M059J (cell line): Measurements from ENCODE around the gene FAM181A. TPM values are rescaled to one million over a fixed set of nuclear protein-coding genes. Genes with fewer than 3 reads are reported as not detected.

ENCODE experiments used
- DNase-seq: peaks from one replicate; pipeline ENCODE4 v3.0.0-alpha.2; 2012; ENCODE audit warnings: low read depth
- total RNA-seq: library from RNA; depleted of rRNA; stranded (reverse); fragments of >200 nt; shearing (Covaris generic); gene quantifications from 2 replicates; pipeline ENCODE4 v1.2.3, GENCODE V29; 2014

FAM181A gene
- total RNA-seq, 1 experiment from 2014 or later, result not detected

GRCh38 chr14:93950948-93951634 lies 23.9 kb downstream of the FAM181A start:
- DNase-seq, result no peak

DNA sequence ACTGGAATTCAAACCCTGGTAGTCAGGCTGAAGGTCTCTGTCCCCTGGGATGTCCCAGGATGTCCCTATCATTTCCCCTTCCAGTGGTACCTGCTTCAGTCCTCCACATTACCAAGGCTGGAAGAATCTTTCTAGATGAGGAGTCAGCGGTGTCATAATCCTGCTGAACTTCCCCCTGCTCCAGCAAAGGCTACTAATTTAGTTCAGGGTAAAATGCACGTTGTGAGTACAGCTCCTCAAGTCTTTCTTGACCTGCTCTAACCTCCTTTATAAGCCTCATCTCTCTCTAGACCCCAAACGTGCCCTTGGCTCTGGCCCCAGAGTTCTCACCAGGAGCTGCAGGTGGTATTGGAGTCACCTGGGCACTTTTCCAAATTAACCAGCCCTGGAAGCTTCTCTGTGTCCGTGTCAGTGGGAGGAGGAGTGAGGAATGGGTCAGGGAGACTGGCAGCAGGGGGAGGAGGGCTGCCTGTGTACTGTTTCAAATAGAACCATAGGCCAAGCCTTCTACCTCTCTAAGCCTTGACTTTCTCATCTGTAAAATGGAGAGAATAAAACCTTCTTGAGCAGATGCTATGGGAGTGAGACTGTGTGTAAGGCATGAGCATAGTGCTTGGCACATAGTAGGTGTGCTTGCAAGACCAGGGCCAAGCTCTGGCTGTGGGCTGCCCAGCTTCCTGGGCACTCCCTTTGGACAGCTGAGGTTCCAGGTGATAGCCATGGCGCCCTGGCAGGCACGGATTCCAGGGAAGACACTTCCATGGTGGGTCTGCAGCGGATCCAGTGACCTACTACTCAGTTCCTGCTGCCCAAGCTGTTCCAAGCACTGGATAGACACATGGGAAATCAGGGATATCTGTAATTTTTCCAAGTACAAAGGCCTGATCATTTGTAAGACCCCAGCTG lies 24.7 kb downstream of the FAM181A start:
- peak; percentile 24 for DNase-seq

GRCh38 chr14:93952829-93953228 lies 25.7 kb downstream of the FAM181A start:
- no peak for DNase-seq

DNA sequence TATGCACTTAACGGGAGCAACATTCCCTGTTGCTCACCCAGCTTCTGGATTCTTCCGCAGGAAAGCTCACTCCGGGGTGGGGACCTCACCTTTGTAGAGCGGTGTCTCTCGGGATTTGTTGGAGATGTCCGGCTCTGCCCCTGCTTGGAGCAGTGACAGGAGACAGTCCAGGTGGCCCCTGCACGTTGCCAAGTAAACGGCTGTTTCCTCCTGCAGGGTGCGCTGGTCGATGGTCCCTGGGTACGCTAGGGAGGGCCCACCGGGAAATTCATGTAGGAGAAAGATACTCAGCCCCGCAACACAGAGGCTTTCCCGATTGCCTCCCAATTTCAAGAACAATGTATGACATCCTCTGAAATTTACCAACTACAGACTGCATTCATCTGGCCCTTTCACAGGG lies 26.1 kb downstream of the FAM181A start:
- DNase-seq, result no peak

GRCh38 chr14:93953739-93954515 lies 26.8 kb downstream of the FAM181A start:
- no peak for DNase-seq

DNA sequence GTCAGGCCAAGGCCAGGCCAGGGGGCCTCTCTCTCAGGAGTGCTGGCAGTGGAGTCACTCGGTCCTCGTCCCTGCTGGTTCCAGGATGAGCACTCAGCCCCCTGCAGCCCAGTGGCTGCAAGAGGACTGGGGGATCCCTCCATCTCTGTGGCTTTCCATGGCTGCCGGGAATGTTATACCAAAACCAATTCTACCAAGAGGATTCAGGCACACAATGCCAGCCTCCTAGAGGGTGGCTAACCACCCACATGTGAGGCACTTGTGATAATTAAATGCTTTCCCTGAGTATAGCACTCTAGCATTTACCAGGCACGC lies 27.3 kb downstream of the FAM181A start:
- no peak for DNase-seq

- no peak for DNase-seq
These were observed 28.0 kb downstream of the FAM181A start for GRCh38 chr14:93954900-93955849.

GRCh38 chr14:93955850-93956481 lies 28.8 kb downstream of the FAM181A start:
- no peak for DNase-seq

DNA sequence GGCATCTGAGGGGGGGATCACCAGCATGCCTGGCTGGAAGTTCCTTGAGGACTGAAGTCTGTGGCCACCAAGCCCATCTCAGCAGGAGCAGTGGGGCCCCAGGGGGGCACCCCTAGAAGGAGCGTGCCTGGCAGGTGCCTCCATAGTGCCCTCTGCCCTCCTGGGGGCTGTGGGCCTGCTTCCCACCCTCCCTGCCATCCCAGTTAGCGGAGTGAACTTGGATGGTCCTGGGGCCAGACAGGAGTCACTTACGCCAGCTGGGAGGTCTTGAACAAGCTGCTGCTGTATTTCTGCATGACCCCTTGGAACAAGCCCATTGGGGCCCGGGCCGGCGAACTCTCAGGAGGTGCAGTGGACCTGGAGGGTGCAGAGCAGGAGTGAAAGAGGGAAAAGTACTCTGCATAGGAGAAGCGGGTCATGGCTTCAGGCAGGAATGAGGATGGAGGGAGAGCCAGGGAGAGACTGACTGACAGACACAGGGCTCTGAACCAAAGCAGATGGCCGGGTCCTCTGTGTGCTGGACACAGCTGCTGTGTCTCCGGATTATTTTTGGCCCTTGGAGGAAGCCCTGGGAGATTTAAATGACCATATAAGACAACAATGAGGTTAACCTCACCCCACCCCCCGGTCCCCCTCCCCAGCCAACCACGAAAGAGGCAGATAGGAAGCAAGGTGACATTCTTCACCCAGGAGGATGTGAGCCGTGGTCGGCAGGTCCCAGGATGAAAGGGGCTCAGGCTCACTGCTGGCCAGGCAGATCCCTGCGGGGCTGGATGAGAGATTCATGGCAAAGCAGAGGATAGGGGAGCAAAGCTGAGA lies 29.6 kb downstream of the FAM181A start:
- no peak for DNase-seq

- DNase-seq, result no peak
These were observed 30.2 kb downstream of the FAM181A start for GRCh38 chr14:93957333-93957710.

DNA sequence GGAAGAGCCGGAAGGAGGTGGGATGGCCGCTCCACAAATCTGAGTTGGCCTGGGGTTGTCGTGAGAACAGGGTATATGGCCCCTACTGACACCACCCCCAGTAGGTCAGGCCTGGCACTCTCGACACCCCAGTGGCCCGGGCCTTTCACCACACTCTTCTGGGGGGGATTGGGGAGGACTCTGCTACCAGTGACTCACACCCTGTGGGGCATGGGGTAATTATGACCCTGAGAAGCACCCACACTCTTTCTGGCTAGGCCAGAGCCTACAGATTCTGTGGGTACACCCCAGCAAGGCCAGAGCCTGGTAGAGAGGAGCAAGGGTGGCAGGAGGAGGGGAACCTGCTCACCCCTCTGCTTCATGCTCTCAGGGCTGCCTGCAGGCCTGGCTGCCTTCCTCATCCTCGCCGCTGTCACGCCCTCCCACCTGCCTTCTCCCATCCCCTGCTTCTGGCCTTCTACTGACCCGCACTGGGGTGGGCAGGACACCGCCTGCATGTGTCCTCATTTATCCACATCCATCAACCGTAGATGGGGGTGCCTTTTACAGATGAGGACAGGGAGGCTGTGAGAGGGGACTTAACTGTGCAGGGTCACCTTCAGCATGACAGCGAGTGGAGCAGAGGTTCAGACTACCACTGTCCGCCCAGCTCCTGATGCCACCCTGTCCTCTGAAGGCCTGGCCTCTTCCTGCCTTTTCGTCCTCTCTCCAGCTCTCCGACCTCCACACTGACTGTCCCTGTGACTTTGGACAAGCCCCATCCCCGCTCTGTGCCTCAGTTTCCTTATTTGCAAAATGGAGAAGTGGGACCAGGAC lies 30.8 kb downstream of the FAM181A start:
- no peak for DNase-seq

DNA sequence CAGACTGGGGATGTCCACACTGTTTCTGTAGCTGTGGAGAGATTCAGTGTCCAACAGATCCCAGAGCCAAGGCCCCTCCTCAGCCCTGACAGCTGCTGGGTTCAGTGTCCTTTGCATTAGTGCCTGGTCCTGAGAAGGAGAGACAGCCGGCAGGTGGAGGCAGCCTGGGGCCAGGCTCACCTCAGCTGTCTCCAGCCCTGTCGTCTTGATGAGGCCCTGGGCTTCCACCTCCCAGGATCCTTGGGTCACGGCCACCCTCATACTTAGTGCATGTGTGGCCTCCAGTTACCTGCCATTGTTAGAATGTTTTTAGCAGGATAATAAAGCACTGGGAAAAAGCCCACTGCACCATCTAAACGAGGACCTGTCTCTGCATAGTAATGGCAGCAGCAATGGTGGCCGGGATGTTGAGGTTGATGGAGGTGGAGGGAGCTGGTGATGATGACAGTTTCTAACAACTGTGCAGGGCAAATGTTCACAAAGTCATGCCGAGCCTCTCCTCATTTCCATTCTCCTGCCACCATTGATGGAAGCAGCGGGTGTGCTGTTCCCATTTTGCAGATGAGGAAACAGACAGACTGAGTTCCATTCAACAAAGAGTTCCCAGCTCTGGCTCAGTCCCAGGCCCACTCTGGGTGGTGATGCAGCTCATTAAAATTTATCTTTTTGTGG lies 31.6 kb downstream of the FAM181A start:
- no peak for DNase-seq

DNA sequence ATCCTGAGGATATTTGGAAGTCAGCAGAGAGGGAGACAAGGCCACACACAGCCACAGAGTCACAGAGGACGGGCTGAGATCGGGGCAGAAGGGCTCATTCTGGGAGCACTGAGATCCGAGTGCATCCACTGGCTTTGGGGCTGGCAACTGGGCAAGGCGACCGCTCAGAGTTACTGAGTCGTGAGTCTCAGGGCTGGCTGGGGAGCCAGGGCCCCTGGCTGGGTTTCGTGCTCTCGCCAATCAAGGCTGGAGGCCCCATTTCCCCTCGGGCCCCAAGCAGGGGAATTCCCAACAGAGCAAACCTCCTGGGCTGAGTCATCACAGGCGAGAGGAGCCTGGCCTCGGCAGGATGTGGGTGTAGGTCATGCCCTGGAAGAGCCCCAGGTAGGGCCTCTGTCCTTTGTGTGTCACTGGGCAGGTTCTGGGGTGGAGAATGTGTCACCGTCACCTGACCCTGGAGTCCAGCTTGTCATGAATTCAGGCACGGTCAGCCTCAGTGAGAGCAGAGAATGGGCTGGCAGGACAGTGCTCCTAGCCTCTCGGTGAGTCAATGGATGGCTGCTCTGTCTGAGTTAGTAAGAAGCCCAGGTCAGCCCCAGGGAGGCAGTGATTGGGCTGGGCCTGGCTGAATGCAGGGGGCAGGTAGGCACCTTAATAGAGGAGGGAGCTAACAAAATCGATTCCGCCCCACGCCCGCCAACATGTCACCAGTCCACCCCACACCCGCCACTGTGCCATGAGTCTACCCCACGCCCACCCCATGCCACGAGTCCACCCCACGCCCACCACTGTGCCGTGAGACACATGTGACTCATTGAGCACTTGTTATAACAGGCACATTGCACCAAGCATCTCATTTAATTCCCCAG lies 32.3 kb downstream of the FAM181A start:
- peak; percentile 97 for DNase-seq

- DNase-seq, result no peak
These were observed 32.9 kb downstream of the FAM181A start for GRCh38 chr14:93960108-93960475.

GRCh38 chr14:93960774-93961438 lies 33.8 kb downstream of the FAM181A start:
- no peak for DNase-seq

- DNase-seq, result no peak
These were observed 34.5 kb downstream of the FAM181A start for GRCh38 chr14:93961620-93962019.
